Activated CD8-positive, alpha-beta memory T cell treated with anti-CD3 and anti-CD28 coated beads, Interleukin-2, amount 50 U/mL, for 4 hours (primary cell): ENCODE results near the gene MBD3L2.
"Not testable (repeated sequence)": the region's sequence is repeated elsewhere in the genome, so short reads cannot be mapped to it uniquely, and the experiment has no call there.

ENCODE experiments used
- DNase-seq: peaks from one replicate; pipeline ENCODE4 v3.0.0-alpha.2; 2020

Gene MBD3L2

GRCh38 chr19:7063764-7064418 lies 14.8 kb downstream of the MBD3L2 start:
- no peak for DNase-seq

- not testable (repeated sequence) for DNase-seq
Observed at GRCh38 chr19:7067122-7067521, 18.0 kb downstream of the MBD3L2 start.

- no peak for DNase-seq
Observed at GRCh38 chr19:7067716-7068115, 18.6 kb downstream of the MBD3L2 start.

- no peak for DNase-seq
Observed at GRCh38 chr19:7068599-7068998, 19.5 kb downstream of the MBD3L2 start.

- DNase-seq, result peak; percentile 99
Observed at GRCh38 chr19:7069042-7069903, 20.2 kb downstream of the MBD3L2 start, which contains the start of gene ZNF557. TSS of gene ZNF557 (plus strand) at chr19:7069703. CDS start at chr19:7075075, 5,372 bp downstream.

GRCh38 chr19:7069904-7070226 lies 20.7 kb downstream of the MBD3L2 start:
- no peak for DNase-seq

GRCh38 chr19:7072541-7072940 lies 23.4 kb downstream of the MBD3L2 start:
- no peak for DNase-seq

- no peak for DNase-seq
Observed at GRCh38 chr19:7074705-7075282, 25.7 kb downstream of the MBD3L2 start.

GRCh38 chr19:7076151-7076550 lies 27.0 kb downstream of the MBD3L2 start:
- no peak for DNase-seq

- DNase-seq, result no peak
Observed at GRCh38 chr19:7078008-7078407, 28.9 kb downstream of the MBD3L2 start.

- no peak for DNase-seq
Observed at GRCh38 chr19:7083076-7083956, 34.2 kb downstream of the MBD3L2 start.

GRCh38 chr19:7088999-7089398 lies 39.9 kb downstream of the MBD3L2 start:
- DNase-seq, result no peak

GRCh38 chr19:7098096-7098495 lies 49.0 kb downstream of the MBD3L2 start:
- DNase-seq, result no peak

GRCh38 chr19:7098701-7099596 lies 49.8 kb downstream of the MBD3L2 start:
- peak; percentile 89 for DNase-seq

- DNase-seq, result no peak
Observed at GRCh38 chr19:7099597-7099921, 50.4 kb downstream of the MBD3L2 start.
